HG02623 (cell line): Measurements from ENCODE around the gene ACOT9.
"Not testable (repeated sequence)": the region's sequence is repeated elsewhere in the genome, so short reads cannot be mapped to it uniquely, and the experiment has no call there.

Experiments used
- ATAC-seq: cut with Tn5 transposase; IDR thresholded peaks from one replicate; pipeline ENCODE4 v1.9.1; 2021; ENCODE audit warnings: moderate library complexity; ENCODE audit not compliant: unreplicated experiment

ACOT9 gene, protein sequence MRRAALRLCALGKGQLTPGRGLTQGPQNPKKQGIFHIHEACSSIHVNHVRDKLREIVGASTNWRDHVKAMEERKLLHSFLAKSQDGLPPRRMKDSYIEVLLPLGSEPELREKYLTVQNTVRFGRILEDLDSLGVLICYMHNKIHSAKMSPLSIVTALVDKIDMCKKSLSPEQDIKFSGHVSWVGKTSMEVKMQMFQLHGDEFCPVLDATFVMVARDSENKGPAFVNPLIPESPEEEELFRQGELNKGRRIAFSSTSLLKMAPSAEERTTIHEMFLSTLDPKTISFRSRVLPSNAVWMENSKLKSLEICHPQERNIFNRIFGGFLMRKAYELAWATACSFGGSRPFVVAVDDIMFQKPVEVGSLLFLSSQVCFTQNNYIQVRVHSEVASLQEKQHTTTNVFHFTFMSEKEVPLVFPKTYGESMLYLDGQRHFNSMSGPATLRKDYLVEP

DNA sequence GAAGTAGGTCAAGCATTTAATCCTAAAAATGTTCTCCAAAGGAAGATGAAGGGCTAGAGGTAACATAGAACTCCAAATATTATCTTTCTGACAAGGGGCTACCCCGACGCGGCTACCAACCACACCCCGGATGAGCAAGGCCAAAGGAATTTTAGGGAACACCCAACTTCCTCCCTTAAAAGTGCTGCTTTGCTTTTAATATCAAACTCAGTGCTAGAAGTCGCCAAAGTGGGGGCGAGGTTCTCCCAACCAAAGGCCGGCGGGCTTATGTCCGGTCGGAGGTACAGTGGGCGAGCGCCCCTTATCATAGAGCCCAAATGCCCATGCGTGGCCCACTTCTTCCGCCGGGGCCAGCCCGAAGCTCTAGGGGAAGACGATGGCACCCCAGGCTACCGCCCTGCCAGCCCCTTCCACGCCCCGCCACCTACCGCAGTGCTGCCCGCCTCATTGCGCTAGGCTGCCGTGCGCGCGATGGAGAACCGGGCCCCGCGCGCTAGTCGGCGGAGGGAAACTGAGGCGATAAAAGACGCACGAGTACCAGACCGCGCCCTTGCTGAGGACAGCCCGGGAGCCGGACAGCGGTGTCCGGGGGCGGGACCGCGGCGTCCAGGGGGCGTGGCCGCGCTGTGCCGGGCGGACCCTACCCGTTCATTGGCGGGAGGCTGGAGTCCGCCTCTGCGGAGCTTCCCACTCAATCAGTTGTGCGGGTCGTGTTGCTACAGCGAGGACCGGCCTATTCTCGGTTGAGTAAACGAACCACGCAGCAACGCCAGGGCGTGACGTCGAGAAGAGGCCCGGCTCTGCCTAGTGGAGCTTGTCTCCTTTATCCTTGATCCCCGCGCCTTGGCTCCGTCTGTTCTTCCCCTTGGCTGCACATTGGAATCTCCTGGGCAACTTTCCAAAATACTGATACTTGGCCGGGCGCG lies at the start of gene ACOT9:
TSS of gene ACOT9 (minus strand) at position 580 of the 926 bp plus-strand sequence. CDS start at position 448, 132 bp downstream.
- ATAC-seq = peak; percentile 94

DNA sequence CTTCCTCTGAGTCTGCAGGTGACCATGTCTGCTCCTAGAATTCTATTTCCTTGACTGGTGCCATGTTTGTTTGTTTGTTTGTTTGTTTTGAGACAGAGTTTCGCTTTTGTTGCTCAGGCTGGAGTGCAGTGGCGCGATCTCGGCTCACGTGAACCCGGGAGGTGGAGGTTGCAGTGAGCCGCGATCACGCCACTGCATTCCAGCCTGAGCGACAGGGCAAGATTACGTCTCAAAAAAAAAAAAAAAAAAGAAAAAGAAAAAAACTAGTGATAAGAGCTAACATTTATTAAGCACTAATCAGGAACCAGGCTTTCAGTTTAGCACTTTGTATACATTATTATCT lies 47.0 kb upstream of the ACOT9 start:
- no peak for ATAC-seq

DNA sequence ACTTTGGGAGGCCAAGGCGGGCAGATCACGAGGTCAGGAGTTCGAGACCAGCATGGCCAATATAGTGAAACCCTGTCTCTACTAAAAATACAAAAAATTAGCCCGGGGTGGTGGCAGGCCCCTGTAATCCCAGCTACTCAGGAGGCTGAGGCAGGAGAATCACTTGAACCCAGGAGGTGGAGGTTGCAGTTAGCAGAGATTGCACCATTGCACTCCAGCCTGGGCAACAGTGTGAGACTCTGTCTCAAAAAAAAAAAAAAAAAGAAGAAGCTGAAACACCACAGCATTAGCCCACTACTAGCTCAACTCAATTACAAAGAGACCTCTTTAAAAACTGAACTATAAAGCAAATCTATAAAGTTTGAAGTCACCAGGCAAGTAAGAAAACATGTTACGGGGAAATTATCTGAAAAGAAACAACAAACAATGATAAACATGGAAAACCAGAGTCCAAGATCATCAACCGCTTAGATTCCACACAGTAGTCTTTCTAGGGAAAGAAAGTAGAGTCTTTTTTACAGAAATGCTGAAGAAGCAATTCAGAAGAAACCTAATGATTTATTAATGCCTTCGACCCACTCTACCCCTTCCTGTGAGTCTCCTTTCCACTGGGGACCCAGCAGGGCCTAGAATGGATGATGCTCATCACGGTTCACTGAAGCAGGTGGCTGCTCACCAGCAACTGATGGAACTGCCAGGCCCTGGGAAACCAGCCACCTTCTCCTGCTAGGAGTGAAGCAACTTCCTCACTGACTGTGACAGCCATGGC lies 46.5 kb upstream of the ACOT9 start:
- ATAC-seq = no peak

DNA sequence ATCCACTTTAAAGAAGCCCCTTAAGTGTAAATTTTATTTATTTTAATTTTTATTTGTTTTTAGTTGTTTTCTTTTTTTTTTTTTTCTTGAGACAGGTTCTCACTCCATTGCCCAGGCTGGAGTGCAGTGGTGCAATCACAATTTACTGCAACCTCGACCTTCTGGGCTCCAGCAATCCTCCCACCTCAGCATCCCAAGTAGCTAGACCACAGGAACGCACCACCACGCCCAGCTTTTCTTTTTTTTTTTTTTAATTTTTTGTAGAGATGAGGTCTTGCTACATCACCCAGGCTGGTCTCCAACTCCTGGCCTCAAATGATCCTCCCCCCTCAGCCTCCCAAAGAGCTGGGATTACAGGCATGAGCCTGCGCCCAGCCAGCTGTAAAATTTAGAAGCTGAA lies 45.9 kb upstream of the ACOT9 start:
- ATAC-seq = no peak

GRCh38 chrX:23788521-23788920 lies 45.4 kb upstream of the ACOT9 start:
- ATAC-seq = no peak

DNA sequence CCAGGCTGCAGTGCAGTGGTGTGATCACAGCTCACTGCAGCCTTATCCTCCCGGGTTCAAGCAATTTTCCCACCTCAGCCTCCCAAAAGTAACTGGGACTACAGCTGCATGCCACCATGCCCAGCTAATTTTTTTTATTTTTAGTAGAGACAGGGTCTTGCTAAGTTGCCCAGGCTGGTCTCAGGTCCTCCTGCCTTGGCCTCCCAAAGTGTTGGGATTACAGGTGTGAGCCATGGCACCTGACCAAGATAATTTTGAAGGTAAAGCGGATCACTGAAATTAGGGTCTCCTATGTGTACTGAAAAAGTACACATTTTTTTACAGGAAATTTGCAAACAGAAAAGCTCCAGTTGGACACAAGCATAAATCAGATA lies 44.7 kb upstream of the ACOT9 start:
- no peak for ATAC-seq

- ATAC-seq = no peak
These were observed 43.3 kb upstream of the ACOT9 start for GRCh38 chrX:23786268-23786815.

DNA sequence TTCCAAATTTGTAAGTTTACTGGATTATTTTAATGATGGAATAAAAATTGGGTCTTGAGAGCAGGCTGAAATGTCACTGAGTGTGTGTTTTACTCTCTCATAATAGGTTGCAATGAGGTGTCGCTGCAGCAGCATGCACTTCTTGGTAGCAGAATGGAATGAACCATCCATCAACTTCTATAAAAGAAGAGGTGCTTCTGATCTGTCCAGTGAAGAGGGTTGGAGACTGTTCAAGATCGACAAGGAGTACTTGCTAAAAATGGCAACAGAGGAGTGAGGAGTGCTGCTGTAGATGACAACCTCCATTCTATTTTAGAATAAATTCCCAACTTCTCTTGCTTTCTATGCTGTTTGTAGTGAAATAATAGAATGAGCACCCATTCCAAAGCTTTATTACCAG lies 42.5 kb upstream of the ACOT9 start:
- ATAC-seq = no peak

GRCh38 chrX:23784470-23785331 lies 41.6 kb upstream of the ACOT9 start:
- no peak for ATAC-seq

DNA sequence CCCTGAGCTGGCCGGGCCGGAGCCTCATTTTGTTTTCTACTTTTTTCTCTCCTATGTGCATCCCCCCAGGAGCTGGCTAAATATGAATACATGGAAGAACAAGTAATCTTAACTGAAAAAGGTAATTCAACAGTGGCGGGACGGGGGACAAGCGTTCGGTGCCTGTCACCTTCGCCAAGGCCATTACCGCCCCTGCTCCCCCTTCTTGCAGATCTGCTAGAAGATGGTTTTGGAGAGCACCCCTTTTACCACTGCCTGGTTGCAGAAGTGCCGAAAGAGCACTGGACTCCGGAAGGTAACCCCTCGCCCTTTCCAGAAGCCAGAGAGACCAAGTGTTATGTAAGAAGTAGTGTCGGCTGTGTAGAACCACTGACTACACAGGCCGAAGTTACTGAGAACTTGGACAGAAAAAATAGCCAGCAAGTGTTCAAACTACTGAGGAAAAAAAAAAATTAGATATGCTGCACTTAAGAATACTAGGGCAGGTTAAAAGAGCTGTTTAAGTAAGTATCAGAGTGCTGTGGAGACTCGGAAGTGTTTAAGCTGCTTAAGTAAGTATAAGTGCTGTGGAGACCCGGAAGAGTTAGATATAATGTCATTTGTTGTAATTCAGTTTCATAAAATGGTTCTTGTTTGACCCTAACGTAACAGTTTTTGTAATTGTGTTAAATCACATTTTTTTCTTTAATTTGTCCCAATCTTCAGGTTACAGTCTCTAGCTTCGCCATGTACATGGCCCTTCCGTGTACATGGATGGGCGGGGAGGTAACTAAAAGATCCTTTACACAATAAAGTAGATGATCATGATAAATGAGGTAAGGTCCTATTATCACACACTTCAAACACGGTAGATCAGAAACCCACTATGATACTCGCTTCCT lies 40.8 kb upstream of the ACOT9 start:
- ATAC-seq = no peak

DNA sequence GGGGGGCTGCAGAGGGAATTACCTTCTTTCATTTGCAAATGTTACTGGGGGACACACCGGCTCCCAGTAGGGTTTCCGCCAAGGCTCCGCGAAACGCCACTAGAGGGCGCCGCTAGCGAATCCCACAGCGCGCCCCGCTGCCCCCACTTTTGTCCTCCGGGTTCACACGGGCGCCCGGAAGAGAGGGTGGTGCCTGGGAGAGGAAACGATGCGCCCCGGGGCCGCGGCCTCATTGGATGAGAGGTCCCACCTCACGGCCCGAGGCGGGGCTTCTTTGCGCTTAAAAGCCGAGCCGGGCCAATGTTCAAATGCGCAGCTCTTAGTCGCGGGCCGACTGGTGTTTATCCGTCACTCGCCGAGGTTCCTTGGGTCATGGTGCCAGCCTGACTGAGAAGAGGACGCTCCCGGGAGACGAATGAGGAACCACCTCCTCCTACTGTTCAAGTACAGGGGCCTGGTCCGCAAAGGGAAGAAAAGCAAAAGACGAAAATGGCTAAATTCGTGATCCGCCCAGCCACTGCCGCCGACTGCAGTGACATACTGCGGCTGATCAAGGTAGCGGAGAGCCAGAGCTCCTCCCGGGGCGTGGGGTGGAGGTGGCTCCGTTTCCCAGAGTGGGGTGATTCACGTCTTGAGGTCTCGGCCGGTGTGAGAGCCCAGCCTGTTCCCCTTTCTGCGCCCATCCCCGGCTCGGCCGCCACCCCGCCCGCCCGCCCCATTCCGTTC lies 40.0 kb upstream of the ACOT9 start, which contains the start of gene SAT1:
TSS of gene SAT1 (plus strand) at position 311 of the 726 bp plus-strand sequence. CDS start at position 490, 179 bp downstream.
- ATAC-seq = peak; percentile 85

- no peak for ATAC-seq
These were observed 39.4 kb upstream of the ACOT9 start for GRCh38 chrX:23782455-23782854.

DNA sequence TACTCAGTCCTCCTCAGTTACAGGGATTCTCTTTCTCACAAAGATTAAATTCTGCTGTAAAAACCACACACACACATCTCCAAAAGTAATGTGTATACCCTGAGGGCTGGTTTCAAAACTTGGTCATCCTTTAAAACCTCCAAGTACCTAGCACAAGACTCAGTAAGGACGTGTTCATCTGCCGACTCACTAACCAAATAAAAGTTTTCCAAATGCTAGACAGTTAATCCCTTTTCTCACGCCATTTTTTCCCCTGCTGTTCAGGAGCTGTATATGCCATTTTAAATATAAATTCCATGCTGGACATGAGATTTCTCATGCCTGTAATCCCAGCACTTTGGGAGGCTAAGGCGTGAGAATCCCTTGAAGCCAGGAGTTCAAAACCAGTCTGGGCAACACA lies 35.9 kb upstream of the ACOT9 start:
- ATAC-seq = no peak

DNA sequence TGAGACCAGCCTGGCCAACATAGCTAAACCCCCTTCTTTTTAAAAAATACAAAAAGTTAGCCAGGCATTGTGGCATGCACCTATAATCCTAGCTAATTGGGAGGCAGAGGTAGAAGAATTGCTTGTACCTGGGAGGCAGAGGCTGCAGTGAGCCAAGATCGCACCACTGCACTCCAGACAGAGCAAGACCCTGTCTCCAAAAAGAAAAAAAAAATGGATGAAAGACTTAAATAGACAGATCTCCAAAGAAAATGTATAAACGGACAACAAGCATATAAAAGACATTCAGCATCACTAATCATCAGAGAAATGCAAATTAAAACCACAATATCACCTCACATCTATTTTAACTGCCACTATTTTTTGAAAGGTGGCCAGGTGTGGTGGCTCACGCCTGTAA lies 33.3 kb upstream of the ACOT9 start:
- ATAC-seq = no peak

DNA sequence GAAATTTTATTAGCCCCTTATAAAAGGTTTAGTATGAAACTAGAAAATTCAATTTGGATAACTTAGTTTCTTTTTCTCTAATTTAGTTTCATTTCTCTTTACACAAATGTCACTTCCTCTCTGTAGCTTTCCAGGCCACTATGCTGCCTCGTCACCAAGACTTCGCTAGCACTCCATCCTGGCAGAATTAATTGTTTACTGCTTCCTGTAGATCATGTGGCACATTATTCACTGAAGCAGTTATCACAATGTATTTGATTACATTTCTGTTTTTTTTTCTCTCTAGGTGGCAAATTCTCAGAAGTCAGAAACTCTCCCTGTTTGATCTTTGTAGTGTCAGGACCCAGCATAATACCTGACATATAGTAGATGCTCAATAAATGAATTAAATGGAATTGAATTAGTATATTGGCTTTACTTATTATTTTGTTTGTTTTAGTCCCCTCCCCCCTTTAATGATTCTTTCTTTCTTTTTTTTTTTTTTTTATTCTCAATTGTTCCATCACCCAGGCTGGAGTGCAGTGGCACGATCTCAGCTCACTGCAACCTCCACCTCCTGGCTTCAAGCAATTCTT lies 30.6 kb upstream of the ACOT9 start:
- peak; percentile 83 for ATAC-seq

- not testable (repeated sequence) for ATAC-seq
These were observed 28.0 kb upstream of the ACOT9 start for GRCh38 chrX:23771086-23771485.

- no peak for ATAC-seq
These were observed 27.1 kb upstream of the ACOT9 start for GRCh38 chrX:23770142-23770541.
